AG04449 (cell line): ENCODE data around the gene NUP210.

Source experiments
- CTCF ChIA-PET: fragments of 350-600 bp; formaldehyde crosslinking; extraction: SDS; loops from one replicate; lab custom pipeline; 2021; ENCODE audit warnings: antibody characterized with exemption; lab: Yijun Ruan, JAX
- POLR2A ChIA-PET: fragments of 400-600, 350-600 bp; formaldehyde crosslinking; extraction: SDS; loops from one replicate; lab custom pipeline; 2020; ENCODE audit warnings: antibody characterized with exemption, inconsistent platforms; lab: Yijun Ruan, JAX
- DNase-seq: peaks from one replicate; pipeline ENCODE4 v3.0.0-alpha.2; 2010; ENCODE audit warnings: low read depth, low spot score
- H3K4me3 ChIP-seq: 2 replicates; pipeline ENCODE4 v1.5.1; 2011; ENCODE audit warnings: low read depth, mild to moderate bottlenecking, control low read depth, low read length
- CTCF ChIP-seq: IDR thresholded peaks from one replicate; pipeline ENCODE4 v1.5.1; 2011; ENCODE audit warnings: mild to moderate bottlenecking, moderate library complexity, low read length, control low read depth, inconsistent platforms; ENCODE audit not compliant: insufficient read depth; ENCODE audit errors: missing control alignments

Gene NUP210

GRCh38 chr3:13407926-13408325 is 12.2 kb downstream of the NUP210 start:
- no peak for DNase-seq
- no peak overlapping the region for H3K4me3 ChIP-seq
- ChIA-PET POLR2A (no interaction called here), CTCF (no interaction called here)
- no peak for TF ChIP-seq CTCF

- no peak overlapping the region for H3K4me3 ChIP-seq
- CTCF ChIA-PET, result no interaction called here
- TF ChIP-seq CTCF, result no peak
- no peak for DNase-seq
- POLR2A ChIA-PET, result no interaction called here
Measured at GRCh38 chr3:13407475-13407874, 12.6 kb downstream of the NUP210 start.

- CTCF ChIA-PET, result interaction anchor here (1.2 kb wide), 1 partner anchor 47 kb away, joined by 3 read pairs; no protein-coding TSS in a partner anchor
- H3K4me3 ChIP-seq, result no peak overlapping the region
- no peak for DNase-seq
- no peak for TF ChIP-seq CTCF
- POLR2A ChIA-PET, result no interaction called here
Measured at GRCh38 chr3:13406190-13406589, 13.9 kb downstream of the NUP210 start.

- no peak overlapping the region for H3K4me3 ChIP-seq
- no peak for DNase-seq
- no peak for TF ChIP-seq CTCF
- POLR2A ChIA-PET, result no interaction called here
- CTCF ChIA-PET, result interaction anchor here (1.0 to 1.2 kb wide), 2 partner anchors 35 to 47 kb away, joined by 3 read pairs; no protein-coding TSS in a partner anchor
Measured at GRCh38 chr3:13405614-13406013, 14.5 kb downstream of the NUP210 start.

GRCh38 chr3:13404626-13405452 is 15.3 kb downstream of the NUP210 start:
- no peak for TF ChIP-seq CTCF
- no peak for DNase-seq
- no peak overlapping the region for H3K4me3 ChIP-seq
- ChIA-PET CTCF (interaction anchor here (1.0 kb wide), 1 partner anchor 36 kb away, joined by 3 read pairs; no protein-coding TSS in a partner anchor), POLR2A (no interaction called here)

- CTCF ChIA-PET, result no interaction called here
- TF ChIP-seq CTCF, result no peak
- H3K4me3 ChIP-seq, result no peak overlapping the region
- POLR2A ChIA-PET, result no interaction called here
- DNase-seq, result no peak
Measured at GRCh38 chr3:13403847-13404246, 16.3 kb downstream of the NUP210 start.
